CD4-positive, alpha-beta T cell (primary cell): ENCODE measurements around the gene HSD17B7. TPM values are rescaled to one million over a fixed set of nuclear protein-coding genes. Genes with fewer than 3 reads are reported as not detected.

Source experiments
- ATAC-seq: fragments of 200-7000 bp; cut with Tn5 transposase; one replicate; pipeline ENCODE4 v1.10.0; 2022; ENCODE audit warnings: mild to moderate bottlenecking; ENCODE audit not compliant: poor library complexity
- CTCF ChIA-PET: fragments of 350-600 bp; sonication (Branson Sonifier 250); formaldehyde crosslinking; loops from one replicate; lab custom pipeline; 2021; ENCODE audit warnings: antibody characterized with exemption, inconsistent platforms; lab: Charles Lee
- POLR2A ChIA-PET: fragments of 350-600 bp; sonication (Branson Sonifier 250); formaldehyde crosslinking; loops from one replicate; lab custom pipeline; 2021; ENCODE audit warnings: antibody characterized with exemption, inconsistent platforms; lab: Charles Lee
- DNase-seq, 14 experiments: peaks; one replicate each; pipeline ENCODE4 v3.0.0-alpha.2; 2013 to 2020; ENCODE audit warnings: mixed read lengths in 2 of 14
- H3K27ac ChIP-seq, 2 donors: one replicate each; pipeline versions ENCODE4 v1.5.1 to v1.7.0; 2013; ENCODE audit warnings: low read length in 2 of 2, low read depth in 1 of 2, mild to moderate bottlenecking in 1 of 2
- H3K27me3 ChIP-seq, 2 experiments: 1 replicate in 1 of 2; 2 replicates in 1 of 2; pipeline versions ENCODE4 v1.6.1 to v1.7.0; 2013; ENCODE audit warnings: low read length in 2 of 2, control low read depth in 1 of 2, mild to moderate bottlenecking in 1 of 2, moderate library complexity in 1 of 2; ENCODE audit not compliant: insufficient read depth in 2 of 2, control insufficient read depth in 1 of 2
- H3K36me3 ChIP-seq: one replicate; pipeline ENCODE4 v1.6.1; 2013; ENCODE audit warnings: low read length, control low read depth; ENCODE audit not compliant: insufficient read depth
- H3K4me1 ChIP-seq: one replicate; pipeline ENCODE4 v1.6.1; 2013; ENCODE audit warnings: low read length, control low read depth; ENCODE audit not compliant: insufficient read depth
- H3K4me3 ChIP-seq: one replicate; pipeline ENCODE4 v1.5.1; 2013; ENCODE audit warnings: mild to moderate bottlenecking, low read length, moderate library complexity
- H3K9me3 ChIP-seq, 2 experiments: 1 replicate in 1 of 2; 2 replicates in 1 of 2; pipeline versions ENCODE4 v1.6.1 to v1.7.0; 2013; ENCODE audit warnings: low read length in 2 of 2, mild to moderate bottlenecking in 2 of 2, control low read depth in 1 of 2, moderate library complexity in 1 of 2; ENCODE audit not compliant: control insufficient read depth in 1 of 2, insufficient read depth in 1 of 2
- H3K27ac Mint-ChIP-seq: one replicate; pipeline ENCODE4 v1.8.0; 2020; ENCODE audit warnings: mixed read lengths
- H3K27me3 Mint-ChIP-seq: one replicate; pipeline ENCODE4 v1.8.0; 2021; ENCODE audit warnings: mixed read lengths
- H3K36me3 Mint-ChIP-seq: one replicate; pipeline ENCODE4 v1.8.0; 2021; ENCODE audit warnings: low read depth, mixed read lengths
- H3K4me1 Mint-ChIP-seq: one replicate; pipeline ENCODE4 v1.8.0; 2021; ENCODE audit warnings: low read depth, mixed read lengths
- H3K4me3 Mint-ChIP-seq: one replicate; pipeline ENCODE4 v1.8.0; 2020; ENCODE audit warnings: mild to moderate bottlenecking, mixed read lengths
- H3K9me3 Mint-ChIP-seq: one replicate; pipeline ENCODE4 v1.8.0; 2020; ENCODE audit warnings: mixed read lengths
- CTCF ChIP-seq: fragments of 200-600 bp; IDR thresholded peaks from one replicate; pipeline ENCODE4 v1.8.0; 2022; ENCODE audit warnings: antibody characterized with exemption, mild to moderate bottlenecking
- intact Hi-C, 2 experiments: fragments of 100-400 bp; cut with DNase I in 1 of 2; cut with micrococcal nuclease in 1 of 2; formaldehyde crosslinking; loops; one replicate each; pipeline versions ENCODE4 v1.15.1 to v1.9.0; 2023 to 2025; cut with DNase I, micrococcal nuclease
- total RNA-seq, 174 experiments: library from RNA in 2 of 174; stranded (reverse) in 2 of 174; gene quantifications; one replicate each; pipeline ENCODE4 v1.2.3 and lab custom pipeline; 2021 to 2026

Gene HSD17B7
- total RNA-seq, 2 experiments from 2014 or later, result 16.5 to 17.5 TPM

GRCh38 chr1:162829268-162829667 lies 38.8 kb downstream of the HSD17B7 start:
- Histone ChIP-seq H3K9me3 (no peaks in the 10 kb centered on the region), H3K4me1 (no peaks in the 10 kb centered on the region), H3K27ac (no peak overlapping the region), H3K4me3 (no peak overlapping the region), H3K27me3 (peaks cover 2 to 14% of the 10 kb centered on the region in 2 experiments), H3K36me3 (no peaks in the 10 kb centered on the region)
- ChIA-PET POLR2A (no interaction called here), CTCF (no interaction called here)
- Mint-ChIP-seq H3K36me3 (no peaks in the 10 kb centered on the region), H3K9me3 (no peaks in the 10 kb centered on the region), H3K4me1 (no peaks in the 10 kb centered on the region), H3K27me3 (peaks cover 58% of the 10 kb centered on the region), H3K4me3 (no peak overlapping the region), H3K27ac (no peak overlapping the region)
- intact Hi-C loops, result no loop called here
- DNase-seq (no peak), ATAC-seq (no peak)
- TF ChIP-seq CTCF, result no peak

GRCh38 chr1:162832470-162832869 lies 42.0 kb downstream of the HSD17B7 start:
- Histone ChIP-seq H3K4me1 (no peaks in the 10 kb centered on the region), H3K36me3 (no peaks in the 10 kb centered on the region), H3K27ac (no peak overlapping the region), H3K4me3 (no peak overlapping the region), H3K9me3 (no peaks in the 10 kb centered on the region), H3K27me3 (peaks cover 0 to 5% of the 10 kb centered on the region in 2 experiments)
- H3K27ac Mint-ChIP-seq, result no peak overlapping the region
- no peaks in the 10 kb centered on the region for H3K4me1 Mint-ChIP-seq
- no peak overlapping the region for H3K4me3 Mint-ChIP-seq
- H3K36me3 Mint-ChIP-seq, result no peaks in the 10 kb centered on the region
- ChIA-PET CTCF (no interaction called here), POLR2A (no interaction called here)
- no peak for ATAC-seq
- no peak for TF ChIP-seq CTCF
- intact Hi-C loops, result no loop called here
- H3K27me3 Mint-ChIP-seq, result peaks cover 38% of the 10 kb centered on the region
- H3K9me3 Mint-ChIP-seq, result no peaks in the 10 kb centered on the region
- DNase-seq, result no peak

DNA sequence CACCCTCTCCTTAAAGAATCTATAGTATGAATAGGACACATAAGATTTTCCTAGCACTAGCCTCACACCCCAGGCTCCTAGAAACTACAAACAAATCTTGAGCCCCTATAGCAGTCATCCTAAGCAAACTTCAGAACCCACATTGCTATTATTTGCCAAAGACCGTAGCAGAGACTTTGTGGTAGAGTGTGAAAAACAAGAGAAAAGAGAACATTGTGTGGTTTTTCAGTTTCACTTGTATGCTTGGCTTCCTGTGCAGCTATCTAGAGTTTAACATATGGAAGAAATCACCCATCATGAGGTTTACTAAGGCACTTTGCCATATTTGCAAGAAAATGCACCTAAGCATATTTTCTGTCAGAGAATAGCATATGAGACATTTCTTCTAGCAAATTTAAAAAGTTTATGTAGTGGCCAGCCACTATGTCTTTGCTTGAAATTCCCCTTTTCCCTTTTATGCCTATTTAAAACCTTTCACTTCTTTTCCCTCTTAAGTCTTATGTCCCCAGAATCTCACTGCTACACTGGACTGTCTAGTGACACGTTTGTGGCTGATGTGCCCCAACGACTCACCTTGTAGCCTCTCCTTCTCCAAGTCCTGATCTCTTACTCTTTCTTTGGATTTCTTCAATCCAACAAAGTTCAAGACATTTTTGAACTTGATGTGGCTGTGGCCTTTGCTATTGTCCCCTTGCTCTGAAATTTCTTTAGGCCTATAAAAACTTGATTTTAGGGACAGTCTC lies 44.8 kb downstream of the HSD17B7 start:
- intact Hi-C loops, result no loop called here
- Histone ChIP-seq H3K4me3 (no peak overlapping the region), H3K27me3 (peaks cover 0 to 5% of the 10 kb centered on the region in 2 experiments), H3K36me3 (no peaks in the 10 kb centered on the region), H3K27ac (no peak overlapping the region), H3K9me3 (peaks cover 5 to 15% of the 10 kb centered on the region in 2 experiments), H3K4me1 (no peaks in the 10 kb centered on the region)
- H3K36me3 Mint-ChIP-seq, result no peaks in the 10 kb centered on the region
- DNase-seq, result no peak
- peaks cover 12% of the 10 kb centered on the region for H3K9me3 Mint-ChIP-seq
- ChIA-PET POLR2A (no interaction called here), CTCF (interaction anchor here (0.7 kb wide), 1 partner anchor 467 kb away, joined by 3 read pairs; no protein-coding TSS in a partner anchor)
- no peak for TF ChIP-seq CTCF
- no peak overlapping the region for H3K4me3 Mint-ChIP-seq
- no peak overlapping the region for H3K27ac Mint-ChIP-seq
- peaks cover 24% of the 10 kb centered on the region for H3K27me3 Mint-ChIP-seq
- no peaks in the 10 kb centered on the region for H3K4me1 Mint-ChIP-seq
- ATAC-seq, result no peak
